Stimulated activated CD8-positive, alpha-beta memory T cell treated with anti-CD3 and anti-CD28 coated beads, Interleukin-7, amount 100 ng/mL, for 1 hour (primary cell): ENCODE results near the gene ALPP.
"Not testable (repeated sequence)": the region's sequence is repeated elsewhere in the genome, so short reads cannot be mapped to it uniquely, and the experiment has no call there.

Experiments
- DNase-seq, 2 donors: peaks; one replicate each; pipeline ENCODE4 v3.0.0-alpha.2; 2020; ENCODE audit warnings: low read depth in 2 of 2

Gene ALPP

GRCh38 chr2:232381204-232382031 lies 2.9 kb downstream of the ALPP start:
- DNase-seq = not testable (repeated sequence)

GRCh38 chr2:232382331-232383225 lies 4.0 kb downstream of the ALPP start:
- DNase-seq = no peak

- no peak for DNase-seq
These were observed 5.9 kb downstream of the ALPP start for GRCh38 chr2:232384466-232384865.

GRCh38 chr2:232385058-232385457 lies 6.5 kb downstream of the ALPP start:
- not testable (repeated sequence) for DNase-seq

GRCh38 chr2:232385660-232386489 lies 7.3 kb downstream of the ALPP start:
- DNase-seq = no peak

- no peak for DNase-seq
These were observed 7.9 kb downstream of the ALPP start for GRCh38 chr2:232386490-232386739.

GRCh38 chr2:232386740-232387450 lies 8.3 kb downstream of the ALPP start:
- no peak for DNase-seq

GRCh38 chr2:232387451-232388171 lies 9.1 kb downstream of the ALPP start:
- no peak for DNase-seq

- no peak for DNase-seq
These were observed 9.9 kb downstream of the ALPP start for GRCh38 chr2:232388324-232388891.

GRCh38 chr2:232389327-232389726 lies 10.8 kb downstream of the ALPP start:
- no peak for DNase-seq

- no peak for DNase-seq
These were observed 12.1 kb downstream of the ALPP start for GRCh38 chr2:232390661-232391060.

GRCh38 chr2:232393556-232393955 lies 15.0 kb downstream of the ALPP start:
- DNase-seq = no peak

GRCh38 chr2:232394431-232394830 lies 15.9 kb downstream of the ALPP start:
- not testable (repeated sequence) for DNase-seq

GRCh38 chr2:232395586-232395985 lies 17.0 kb downstream of the ALPP start:
- no peak for DNase-seq

- no peak for DNase-seq
These were observed 18.1 kb downstream of the ALPP start for GRCh38 chr2:232396683-232397082.

GRCh38 chr2:232398293-232399034 lies 19.9 kb downstream of the ALPP start:
- no peak for DNase-seq

GRCh38 chr2:232400256-232401015 lies 21.9 kb downstream of the ALPP start:
- DNase-seq = no peak

GRCh38 chr2:232402518-232402917 lies 24.0 kb downstream of the ALPP start:
- no peak for DNase-seq

GRCh38 chr2:232405943-232406510 lies 27.5 kb downstream of the ALPP start:
- DNase-seq = no peak
